Kidney epithelial cell (primary cell): ENCODE data around the gene TMEM187. TPM values are rescaled to one million over a fixed set of nuclear protein-coding genes. Genes with fewer than 3 reads are reported as not detected.

Experiments
- DNase-seq: peaks from one replicate; pipeline ENCODE4 v3.0.0-alpha.2; 2010; ENCODE audit warnings: low read depth
- H3K27me3 ChIP-seq: 2 replicates; pipeline ENCODE4 v1.6.0; 2011; ENCODE audit warnings: low read length; ENCODE audit not compliant: control insufficient read depth, insufficient read depth
- H3K36me3 ChIP-seq: 2 replicates; pipeline ENCODE4 v1.5.1; 2011; ENCODE audit warnings: low read length; ENCODE audit not compliant: control insufficient read depth, insufficient read depth
- H3K4me3 ChIP-seq: 2 replicates; pipeline ENCODE4 v1.5.1; 2011; ENCODE audit warnings: low read depth, mild to moderate bottlenecking, control low read depth, low read length
- total RNA-seq: library from RNA; depleted of rRNA; stranded (reverse); fragments of >200 nt; gene quantifications from 2 replicates; pipeline ENCODE4 v1.2.3, GENCODE V29; 2015
- TF ChIP-seq, protein P1 (sequence below): IDR thresholded peaks from 2 replicates; pipeline ENCODE4 v1.5.1; 2011; ENCODE audit warnings: mild to moderate bottlenecking, moderate library complexity, low read length, control low read depth, inconsistent platforms; ENCODE audit not compliant: insufficient read depth, poor library complexity, severe bottlenecking

Gene TMEM187, protein sequence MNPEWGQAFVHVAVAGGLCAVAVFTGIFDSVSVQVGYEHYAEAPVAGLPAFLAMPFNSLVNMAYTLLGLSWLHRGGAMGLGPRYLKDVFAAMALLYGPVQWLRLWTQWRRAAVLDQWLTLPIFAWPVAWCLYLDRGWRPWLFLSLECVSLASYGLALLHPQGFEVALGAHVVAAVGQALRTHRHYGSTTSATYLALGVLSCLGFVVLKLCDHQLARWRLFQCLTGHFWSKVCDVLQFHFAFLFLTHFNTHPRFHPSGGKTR
- total RNA-seq, result 6.7 and 11.9 TPM in 2 replicates

DNA sequence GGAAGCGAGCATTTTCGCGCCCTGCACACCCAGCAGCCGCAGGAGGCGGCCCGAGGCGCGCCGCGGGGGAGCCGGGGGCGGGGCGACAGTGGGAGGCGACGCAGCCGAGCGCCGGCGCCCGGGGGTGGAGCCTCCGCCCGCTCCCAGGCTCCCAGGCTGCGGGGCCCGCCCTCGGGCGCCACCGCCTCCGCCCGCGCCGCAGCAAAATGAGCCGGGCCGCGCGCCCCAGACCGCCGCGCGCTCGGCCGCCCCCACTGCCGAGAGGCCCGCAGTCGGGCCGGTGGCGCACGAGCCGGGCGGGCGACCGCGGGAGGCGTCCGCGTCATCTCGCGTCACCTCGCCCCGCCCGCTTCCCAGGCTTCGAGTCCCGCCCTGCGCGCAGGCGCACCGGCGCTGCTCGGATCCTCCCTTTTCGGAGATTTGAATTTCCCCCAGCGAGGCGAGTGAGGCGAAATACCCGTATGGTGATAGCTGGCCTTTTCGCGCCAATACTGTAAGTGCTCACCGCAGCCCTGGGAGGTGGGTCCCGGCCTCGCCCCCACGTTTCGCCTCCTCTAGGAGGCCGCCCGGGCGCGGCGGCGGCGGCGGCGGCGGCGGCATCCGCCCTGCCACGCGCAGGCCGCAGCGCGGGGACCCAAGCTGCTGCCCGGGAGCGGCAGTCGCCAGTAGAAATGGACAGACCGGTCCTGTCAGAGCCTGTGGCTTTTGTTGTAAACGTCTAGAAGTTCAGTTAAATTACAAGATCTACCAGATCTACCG is at the start of gene TMEM187:
TSS of gene TMEM187 (plus strand) at position 387 of the 759 bp plus-strand sequence. CDS start 9,309 bp downstream, outside the sequence.
- H3K4me3 ChIP-seq, result peak within 1 kb of the TSS; percentile 81
- TF ChIP-seq, protein P1, sequence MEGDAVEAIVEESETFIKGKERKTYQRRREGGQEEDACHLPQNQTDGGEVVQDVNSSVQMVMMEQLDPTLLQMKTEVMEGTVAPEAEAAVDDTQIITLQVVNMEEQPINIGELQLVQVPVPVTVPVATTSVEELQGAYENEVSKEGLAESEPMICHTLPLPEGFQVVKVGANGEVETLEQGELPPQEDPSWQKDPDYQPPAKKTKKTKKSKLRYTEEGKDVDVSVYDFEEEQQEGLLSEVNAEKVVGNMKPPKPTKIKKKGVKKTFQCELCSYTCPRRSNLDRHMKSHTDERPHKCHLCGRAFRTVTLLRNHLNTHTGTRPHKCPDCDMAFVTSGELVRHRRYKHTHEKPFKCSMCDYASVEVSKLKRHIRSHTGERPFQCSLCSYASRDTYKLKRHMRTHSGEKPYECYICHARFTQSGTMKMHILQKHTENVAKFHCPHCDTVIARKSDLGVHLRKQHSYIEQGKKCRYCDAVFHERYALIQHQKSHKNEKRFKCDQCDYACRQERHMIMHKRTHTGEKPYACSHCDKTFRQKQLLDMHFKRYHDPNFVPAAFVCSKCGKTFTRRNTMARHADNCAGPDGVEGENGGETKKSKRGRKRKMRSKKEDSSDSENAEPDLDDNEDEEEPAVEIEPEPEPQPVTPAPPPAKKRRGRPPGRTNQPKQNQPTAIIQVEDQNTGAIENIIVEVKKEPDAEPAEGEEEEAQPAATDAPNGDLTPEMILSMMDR, result no peak
- no peak for DNase-seq
- no peaks in the 10 kb centered on the region for H3K36me3 ChIP-seq
- H3K27me3 ChIP-seq, result no peaks in the 10 kb centered on the region

DNA sequence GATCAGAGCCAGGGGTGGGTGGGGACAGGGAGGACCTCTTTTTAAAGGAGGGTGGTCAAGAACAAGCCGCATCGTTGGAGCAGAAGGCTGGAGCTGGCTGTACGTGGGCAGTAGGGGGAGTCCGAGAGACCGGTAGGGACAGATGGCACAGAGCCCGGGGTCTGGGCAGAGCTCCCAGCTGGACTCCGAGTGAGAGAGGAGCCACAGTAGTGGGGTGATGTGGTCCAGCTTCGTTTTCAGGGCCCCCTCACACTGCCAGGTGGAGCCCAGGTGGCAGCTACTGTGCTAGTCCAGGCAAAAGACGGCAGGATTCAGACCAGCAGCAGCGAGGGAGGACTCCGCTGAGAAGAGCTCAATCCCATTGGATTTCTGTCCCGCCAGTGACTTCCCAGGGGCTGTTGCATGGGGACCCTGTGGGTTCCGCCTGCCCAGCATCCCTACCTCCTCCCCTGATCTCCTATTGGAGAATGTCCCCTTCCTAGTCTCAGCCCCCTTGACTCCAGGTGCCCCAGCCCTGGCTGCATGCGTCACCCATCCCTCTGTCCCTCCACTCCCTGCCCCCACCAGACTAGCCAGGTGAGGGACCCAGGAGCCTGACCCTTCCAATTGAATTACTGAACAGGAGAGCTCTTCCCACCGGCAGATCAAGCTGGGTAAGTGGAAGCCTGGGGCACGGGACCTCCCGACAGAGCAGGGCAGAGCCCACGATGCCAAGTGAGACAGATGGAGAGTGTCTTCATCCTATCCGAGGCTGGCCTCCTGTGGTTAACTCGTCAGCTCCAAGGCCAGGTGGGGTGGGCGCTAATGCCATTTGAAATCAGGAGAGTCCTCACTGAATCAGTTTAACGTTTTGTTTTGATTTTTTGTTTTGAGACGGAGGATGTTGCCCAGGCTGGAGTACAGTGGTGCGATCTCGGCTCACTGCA is 49.4 kb upstream of the TMEM187 start:
- no peak for DNase-seq
- Histone ChIP-seq H3K27me3 (no peaks in the 10 kb centered on the region), H3K36me3 (no peaks in the 10 kb centered on the region), H3K4me3 (no peak overlapping the region)
- TF ChIP-seq, protein P1, result peak; percentile 58

DNA sequence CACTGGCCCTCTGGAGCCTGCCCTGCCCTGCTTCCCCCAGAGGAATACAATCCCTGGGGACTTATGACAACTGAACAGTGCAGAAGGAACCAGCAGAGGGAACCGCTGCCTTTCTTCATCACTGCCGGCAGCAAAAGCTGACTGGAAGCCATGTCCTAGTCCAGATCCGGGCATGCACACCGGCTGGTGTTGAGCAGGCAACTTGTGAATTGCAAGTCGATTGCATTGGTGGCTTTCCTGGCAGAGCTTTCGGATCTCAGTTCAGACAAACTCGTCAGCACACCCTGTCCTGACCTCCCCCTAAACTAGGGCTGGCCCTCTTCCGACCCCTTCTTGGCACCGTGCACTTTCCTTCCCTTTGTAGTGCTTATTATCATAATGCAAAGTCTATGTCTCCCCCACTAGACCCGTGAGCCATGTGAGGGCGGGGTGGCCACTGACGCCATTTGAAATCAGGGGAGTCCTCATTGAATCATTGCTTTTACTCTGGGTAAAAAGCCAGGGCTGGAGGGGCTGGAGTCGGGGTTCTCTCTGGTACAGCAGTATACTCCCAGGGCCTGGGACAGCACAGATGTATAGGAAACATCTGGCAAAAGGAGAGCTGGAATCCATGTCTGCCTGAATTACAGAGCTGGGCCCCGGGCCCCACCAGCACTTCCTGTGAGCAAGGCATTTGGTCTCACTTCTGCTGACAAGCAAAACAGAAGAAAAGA is 48.2 kb upstream of the TMEM187 start:
- TF ChIP-seq, protein P1, result no peak
- no peaks in the 10 kb centered on the region for H3K36me3 ChIP-seq

DNA sequence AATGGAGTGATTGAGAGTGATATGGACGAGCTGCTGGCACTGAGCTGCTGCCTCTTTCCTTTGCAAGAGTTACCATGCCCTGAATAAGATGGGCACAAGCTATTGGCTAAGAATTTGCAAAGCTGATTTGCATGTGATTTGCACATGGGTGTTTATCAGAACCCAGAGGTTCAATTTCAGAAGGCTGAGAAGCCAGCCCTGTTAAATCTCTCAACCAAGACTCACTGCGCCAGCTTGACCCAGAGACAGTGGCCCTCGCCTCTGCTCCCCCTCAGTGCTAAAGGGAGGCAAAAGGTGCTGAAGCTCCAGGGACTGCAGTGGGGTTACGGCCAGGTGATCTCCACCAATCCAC is 47.2 kb upstream of the TMEM187 start:
- no peak overlapping the region for H3K4me3 ChIP-seq
- DNase-seq, result no peak
- H3K36me3 ChIP-seq, result no peaks in the 10 kb centered on the region
- no peaks in the 10 kb centered on the region for H3K27me3 ChIP-seq
- TF ChIP-seq, protein P1, result no peak

More for the DNA sequence above, 48.2 kb upstream of the TMEM187 start:
- DNase-seq, result no peak
- Histone ChIP-seq H3K4me3 (no peak overlapping the region), H3K27me3 (no peaks in the 10 kb centered on the region)

DNA sequence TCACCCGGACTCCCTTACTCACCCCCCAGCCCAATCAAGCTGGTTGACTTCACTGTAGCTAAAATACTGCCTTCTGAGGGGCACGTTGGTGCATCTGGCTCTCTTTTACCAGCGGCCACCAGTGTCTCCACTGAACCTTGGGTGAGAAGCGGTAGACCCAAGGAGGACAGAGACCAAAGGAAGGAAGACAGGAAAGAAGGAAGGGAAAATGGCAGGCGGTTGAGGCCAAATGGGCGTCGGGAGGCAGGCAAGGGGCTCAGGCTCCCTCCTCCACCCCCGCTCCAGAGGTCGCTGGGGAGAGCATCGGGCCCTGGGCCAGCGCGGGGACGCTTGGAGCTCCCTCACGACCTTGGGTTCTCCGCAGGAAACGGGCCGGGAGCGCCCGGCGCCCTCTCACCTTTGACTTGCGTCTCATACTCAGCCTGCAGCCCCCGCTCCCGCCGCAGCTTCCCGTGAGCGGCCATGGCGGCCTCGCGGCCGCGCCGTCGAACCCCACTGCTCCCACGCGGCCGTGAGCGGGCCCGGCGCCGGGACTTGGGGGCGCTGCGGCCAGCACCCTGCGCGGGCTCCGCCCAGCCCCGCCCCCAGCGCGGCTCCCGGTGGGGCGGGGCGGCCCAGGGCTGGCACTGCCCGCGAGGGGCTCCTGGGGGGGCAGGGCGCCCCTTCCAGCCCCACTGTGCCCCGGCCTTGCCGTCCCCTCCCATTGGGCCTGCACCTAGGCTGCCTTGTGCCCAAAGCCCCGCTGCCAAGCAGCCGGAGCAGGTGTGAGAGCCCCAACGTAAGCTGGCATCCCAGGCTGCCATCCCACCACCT is 46.6 kb upstream of the TMEM187 start, which contains the start of gene ARHGAP4:
TSS of gene ARHGAP4 (minus strand) at position 526 of the 813 bp plus-strand sequence. CDS start at position 464, 62 bp downstream.
- TF ChIP-seq, protein P1, result no peak
- Histone ChIP-seq H3K27me3 (no peaks in the 10 kb centered on the region), H3K36me3 (no peaks in the 10 kb centered on the region), H3K4me3 (peak within 1 kb of the TSS; percentile 48)
- no peak for DNase-seq
